ENCODE data around the gene ACACB.

- TF ChIP-seq CTCF (IDR thresholded peaks at IDR 0.05): no peak
- TF ChIP-seq POLR2A (IDR thresholded peaks at IDR 0.05): no peak
- TF ChIP-seq EP300 (IDR thresholded peaks at IDR 0.05): no peak
- TF ChIP-seq POLR2AphosphoS5 (IDR thresholded peaks at IDR 0.05): no peak
Measured at GRCh38 chr12:109255377-109255776, 139.0 kb downstream of the ACACB start.
